ENCODE results near the gene LY86.

The LY86 gene

GRCh38 chr6:6689400-6690143 lies 101.1 kb downstream of the LY86 start:
- DNase-seq (ENCODE audit: insufficient read length, low spot score): no peak
- TF ChIP-seq SPI1 (IDR thresholded peaks at IDR 0.05; ENCODE audit: low read depth, low read length): no peak
- no peak for TF ChIP-seq POU2F2 (IDR thresholded peaks at IDR 0.05; ENCODE audit: low read depth, low read length)
- no peak for TF ChIP-seq PAX5 (IDR thresholded peaks at IDR 0.05; ENCODE audit: insufficient read depth, low read length, severe bottlenecking)
- TF ChIP-seq TAF1 (IDR thresholded peaks at IDR 0.05; ENCODE audit: low read depth, low read length): no peak
- TF ChIP-seq POLR2A (IDR thresholded peaks at IDR 0.05; ENCODE audit: low read depth, low read length): no peak
- TF ChIP-seq POLR2AphosphoS5 (IDR thresholded peaks at IDR 0.05; ENCODE audit: low read depth, low read length): no peak
- no peak for FAIRE-seq

GRCh38 chr6:6690144-6690483 lies 101.6 kb downstream of the LY86 start:
- FAIRE-seq: no peak
- no peak for DNase-seq (ENCODE audit: insufficient read length, low spot score)
- TF ChIP-seq SPI1 (IDR thresholded peaks at IDR 0.05; ENCODE audit: low read depth, low read length) (no peak), TAF1 (IDR thresholded peaks at IDR 0.05; ENCODE audit: low read depth, low read length) (no peak), POU2F2 (IDR thresholded peaks at IDR 0.05; ENCODE audit: low read depth, low read length) (no peak), POLR2AphosphoS5 (IDR thresholded peaks at IDR 0.05; ENCODE audit: low read depth, low read length) (no peak), POLR2A (IDR thresholded peaks at IDR 0.05; ENCODE audit: low read depth, low read length) (no peak), PAX5 (IDR thresholded peaks at IDR 0.05; ENCODE audit: insufficient read depth, low read length, severe bottlenecking) (no peak)

GRCh38 chr6:6694368-6694780 lies 105.9 kb downstream of the LY86 start:
- TF ChIP-seq POLR2A (IDR thresholded peaks at IDR 0.05; ENCODE audit: low read depth, low read length): no peak
- no peak for TF ChIP-seq TAF1 (IDR thresholded peaks at IDR 0.05; ENCODE audit: low read depth, low read length)
- no peak for TF ChIP-seq SPI1 (IDR thresholded peaks at IDR 0.05; ENCODE audit: low read depth, low read length)
- TF ChIP-seq PAX5 (IDR thresholded peaks at IDR 0.05; ENCODE audit: insufficient read depth, low read length, severe bottlenecking): no peak
- TF ChIP-seq POU2F2 (IDR thresholded peaks at IDR 0.05; ENCODE audit: low read depth, low read length): no peak
- no peak for TF ChIP-seq POLR2AphosphoS5 (IDR thresholded peaks at IDR 0.05; ENCODE audit: low read depth, low read length)
- DNase-seq (ENCODE audit: insufficient read length, low spot score) (no peak), FAIRE-seq (no peak)

GRCh38 chr6:6694825-6695624 lies 106.5 kb downstream of the LY86 start:
- FAIRE-seq (no peak), DNase-seq (ENCODE audit: insufficient read length, low spot score) (no peak)
- no peak for TF ChIP-seq TAF1 (IDR thresholded peaks at IDR 0.05; ENCODE audit: low read depth, low read length)
- no peak for TF ChIP-seq PAX5 (IDR thresholded peaks at IDR 0.05; ENCODE audit: insufficient read depth, low read length, severe bottlenecking)
- no peak for TF ChIP-seq SPI1 (IDR thresholded peaks at IDR 0.05; ENCODE audit: low read depth, low read length)
- no peak for TF ChIP-seq POLR2A (IDR thresholded peaks at IDR 0.05; ENCODE audit: low read depth, low read length)
- TF ChIP-seq POLR2AphosphoS5 (IDR thresholded peaks at IDR 0.05; ENCODE audit: low read depth, low read length): no peak
- TF ChIP-seq POU2F2 (IDR thresholded peaks at IDR 0.05; ENCODE audit: low read depth, low read length): no peak

GRCh38 chr6:6695625-6696276 lies 107.2 kb downstream of the LY86 start:
- TF ChIP-seq POU2F2 (IDR thresholded peaks at IDR 0.05; ENCODE audit: low read depth, low read length): no peak
- no peak for DNase-seq (ENCODE audit: insufficient read length, low spot score)
- no peak for FAIRE-seq

- TF ChIP-seq POU2F2 (IDR thresholded peaks at IDR 0.05; ENCODE audit: low read depth, low read length): no peak
- no peak for TF ChIP-seq PAX5 (IDR thresholded peaks at IDR 0.05; ENCODE audit: insufficient read depth, low read length, severe bottlenecking)
- TF ChIP-seq SPI1 (IDR thresholded peaks at IDR 0.05; ENCODE audit: low read depth, low read length): no peak
- TF ChIP-seq TAF1 (IDR thresholded peaks at IDR 0.05; ENCODE audit: low read depth, low read length): no peak
- TF ChIP-seq POLR2A (IDR thresholded peaks at IDR 0.05; ENCODE audit: low read depth, low read length): no peak
- TF ChIP-seq POLR2AphosphoS5 (IDR thresholded peaks at IDR 0.05; ENCODE audit: low read depth, low read length): no peak
- FAIRE-seq (no peak), DNase-seq (ENCODE audit: insufficient read length, low spot score) (no peak)
Observed at GRCh38 chr6:6696867-6697531, 108.5 kb downstream of the LY86 start.

- DNase-seq (ENCODE audit: insufficient read length, low spot score) (no peak), FAIRE-seq (no peak)
- TF ChIP-seq PAX5 (IDR thresholded peaks at IDR 0.05; ENCODE audit: insufficient read depth, low read length, severe bottlenecking) (no peak), POLR2AphosphoS5 (IDR thresholded peaks at IDR 0.05; ENCODE audit: low read depth, low read length) (no peak), POU2F2 (IDR thresholded peaks at IDR 0.05; ENCODE audit: low read depth, low read length) (no peak), POLR2A (IDR thresholded peaks at IDR 0.05; ENCODE audit: low read depth, low read length) (no peak), SPI1 (IDR thresholded peaks at IDR 0.05; ENCODE audit: low read depth, low read length) (no peak), TAF1 (IDR thresholded peaks at IDR 0.05; ENCODE audit: low read depth, low read length) (no peak)
Observed at GRCh38 chr6:6697620-6698019, 109.1 kb downstream of the LY86 start.

- TF ChIP-seq POLR2AphosphoS5 (IDR thresholded peaks at IDR 0.05; ENCODE audit: low read depth, low read length): no peak
- TF ChIP-seq TAF1 (IDR thresholded peaks at IDR 0.05; ENCODE audit: low read depth, low read length): no peak
- TF ChIP-seq PAX5 (IDR thresholded peaks at IDR 0.05; ENCODE audit: insufficient read depth, low read length, severe bottlenecking): no peak
- DNase-seq (ENCODE audit: insufficient read length, low spot score) (no peak), FAIRE-seq (no peak)
Observed at GRCh38 chr6:6699741-6700367, 111.3 kb downstream of the LY86 start.
